GM19099 (cell line): ENCODE results near the gene MAP1A.

Experiments used
- POLR2A ChIP-seq: IDR thresholded peaks from 3 replicates; pipeline ENCODE4 v1.6.1; 2011; ENCODE audit warnings: low read depth; ENCODE audit not compliant: insufficient read length; ENCODE audit errors: extremely low read depth

MAP1A gene

GRCh38 chr15:43505738-43506137, 11.7 kb upstream of the MAP1A start:
- no peak for TF ChIP-seq POLR2A

DNA sequence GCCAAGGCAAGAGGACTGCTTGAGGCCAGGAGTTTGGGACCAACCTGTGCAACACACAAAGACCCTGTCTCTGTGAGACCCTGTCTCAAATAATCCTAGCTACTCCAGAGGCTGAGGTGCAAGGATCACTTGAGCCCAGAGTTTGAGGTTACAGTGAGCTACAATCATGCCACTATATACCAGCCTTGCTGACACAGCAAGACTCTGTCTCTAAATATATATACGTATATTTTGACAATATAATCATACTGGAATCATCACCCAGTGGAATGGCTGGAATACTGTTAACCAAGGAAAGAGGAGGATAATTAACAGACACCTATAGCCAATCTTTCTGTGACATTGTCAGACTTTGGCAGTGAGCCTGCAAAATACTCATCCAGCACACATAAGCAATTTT, 9.0 kb upstream of the MAP1A start:
- TF ChIP-seq POLR2A: no peak

GRCh38 chr15:43508991-43509659, 8.3 kb upstream of the MAP1A start:
- TF ChIP-seq POLR2A: no peak

GRCh38 chr15:43509660-43510199, 7.7 kb upstream of the MAP1A start:
- no peak for TF ChIP-seq POLR2A

DNA sequence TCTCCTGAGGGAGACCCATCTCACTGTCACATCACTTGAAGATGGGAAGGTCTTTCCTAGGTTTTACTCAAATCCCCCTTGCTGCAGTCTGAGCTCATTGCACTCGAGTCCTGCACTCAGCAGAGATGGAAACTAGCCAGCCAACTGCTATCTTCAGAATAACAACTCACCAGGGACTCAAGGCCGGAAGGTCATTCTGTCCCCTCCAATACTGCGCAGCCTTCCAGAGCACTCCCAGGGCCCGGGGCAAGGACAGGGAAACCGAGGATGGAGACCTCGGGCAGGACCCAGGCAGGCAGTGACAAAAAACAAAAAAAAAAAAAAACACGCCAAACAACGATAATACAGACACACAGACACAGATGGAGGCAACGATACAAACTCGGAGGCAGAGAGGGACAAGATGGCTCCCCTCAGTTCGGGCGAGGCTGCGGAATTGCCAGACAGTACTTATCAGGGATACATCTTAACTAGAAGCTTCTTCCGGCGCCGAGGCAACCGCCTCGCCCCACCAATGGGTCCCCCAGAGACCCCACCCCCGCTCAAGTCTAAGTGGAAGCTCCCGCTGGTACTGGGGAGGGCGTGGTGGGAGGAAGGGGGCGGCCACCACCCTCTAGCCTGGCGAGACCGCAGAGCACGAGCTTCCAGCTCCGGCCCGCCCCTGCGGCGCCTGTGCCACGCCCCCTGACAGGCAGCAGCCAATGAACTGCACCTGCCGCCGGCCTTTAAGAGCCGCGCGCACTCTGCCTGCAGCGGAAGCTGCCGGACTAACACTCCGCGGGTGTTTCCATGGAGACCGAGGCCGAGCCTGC, 7.0 kb upstream of the MAP1A start:
- peak; percentile 51 for TF ChIP-seq POLR2A

DNA sequence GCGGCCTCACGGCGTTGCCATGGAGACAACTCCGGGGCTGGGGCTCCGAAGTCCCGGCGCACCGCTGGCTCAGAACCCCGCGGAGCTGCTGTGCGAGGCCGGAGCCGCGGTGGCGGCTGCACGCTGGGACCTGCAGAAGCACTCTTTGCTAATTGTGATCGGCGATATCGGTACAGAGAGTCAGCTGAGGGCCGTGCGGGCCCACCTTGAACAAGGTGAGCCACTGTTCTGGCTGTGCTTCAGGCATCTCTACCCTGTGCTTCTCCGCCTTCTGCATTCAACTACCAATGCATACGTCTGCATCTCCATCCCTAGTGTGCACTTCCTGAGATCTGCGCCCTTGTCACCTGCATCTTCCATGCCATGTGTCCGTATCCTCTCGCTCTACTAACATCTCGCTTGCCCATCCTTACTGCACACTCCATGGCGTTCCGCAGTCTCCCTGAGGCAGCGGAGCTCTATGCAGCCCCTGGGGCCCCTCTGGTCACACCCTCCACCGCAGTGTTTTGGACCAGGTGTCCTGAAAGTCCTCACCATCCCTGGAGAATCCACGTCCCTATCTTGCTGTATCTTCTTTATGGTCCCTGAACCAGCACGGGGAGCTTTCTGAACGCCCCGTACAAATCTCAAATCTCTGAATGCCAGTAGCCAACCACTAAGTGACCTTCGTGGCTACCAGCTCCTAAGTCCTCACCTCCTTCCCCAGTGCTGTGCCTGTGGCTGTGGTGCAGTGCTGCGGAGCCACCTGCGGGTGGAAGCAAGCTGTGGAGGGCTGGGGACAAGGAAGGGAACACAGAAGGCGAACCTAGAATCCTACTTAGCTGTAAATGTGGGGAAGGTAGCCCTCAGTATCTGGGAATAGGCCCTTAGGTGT, 6.2 kb upstream of the MAP1A start:
- TF ChIP-seq POLR2A: no peak

GRCh38 chr15:43513550-43513949, 3.9 kb upstream of the MAP1A start:
- no peak for TF ChIP-seq POLR2A

DNA sequence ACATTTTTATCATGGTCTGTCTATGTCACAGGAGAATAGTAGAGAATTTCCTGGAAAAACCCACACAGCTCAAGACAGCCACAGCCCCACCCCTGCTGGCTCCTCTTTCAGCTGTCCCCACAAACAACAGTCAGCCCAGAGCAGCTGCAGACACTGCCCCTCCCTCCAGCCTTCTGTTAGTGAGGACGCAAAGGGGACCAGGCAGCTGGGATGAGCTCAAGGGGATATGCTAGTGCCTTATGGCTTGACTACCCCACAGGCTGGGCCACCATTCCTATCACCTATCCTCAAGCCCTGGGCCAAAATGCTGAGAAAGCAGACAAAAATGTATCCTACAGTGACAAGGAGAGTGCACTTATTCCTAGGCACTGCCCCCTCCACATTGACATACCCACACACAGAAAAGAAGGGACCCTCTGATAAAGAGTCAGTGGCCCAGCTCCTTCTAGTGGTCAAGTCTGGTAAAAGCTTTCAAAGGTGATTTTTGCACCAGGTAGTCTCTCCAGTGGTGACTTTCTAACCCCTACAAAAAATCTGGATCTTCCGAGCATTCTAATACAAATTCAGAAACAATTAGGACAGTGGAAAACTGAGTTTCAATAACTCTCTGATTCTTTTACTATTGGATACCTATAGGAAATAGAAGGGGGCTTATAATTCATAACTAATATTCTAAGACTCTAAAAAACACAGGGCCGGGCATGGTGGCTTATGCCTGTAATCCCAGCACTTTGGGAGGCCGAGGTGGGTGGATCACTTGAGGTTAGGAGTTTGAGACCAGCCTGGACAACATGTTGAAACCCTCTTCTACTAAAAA, 3.0 kb upstream of the MAP1A start:
- TF ChIP-seq POLR2A: no peak

DNA sequence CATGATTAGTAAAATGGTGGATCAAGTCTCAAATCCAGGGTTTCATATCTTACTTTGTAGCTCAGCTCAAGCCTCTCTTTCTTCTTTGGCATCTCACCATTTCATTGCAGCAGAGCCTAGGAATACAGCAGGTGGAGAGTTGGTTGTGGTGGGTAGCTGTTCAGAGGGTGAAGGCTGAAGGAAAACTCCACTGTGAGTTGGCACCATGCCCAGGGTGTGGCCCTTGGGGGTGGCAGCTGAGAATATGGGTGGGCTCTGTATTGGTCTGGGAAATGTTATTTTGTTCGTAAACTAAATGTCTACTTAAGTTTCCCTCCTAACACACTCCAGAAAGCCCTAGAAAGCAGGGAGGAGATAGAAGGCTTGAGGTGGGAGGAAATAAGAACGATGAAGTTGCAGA, 1.7 kb upstream of the MAP1A start:
- TF ChIP-seq POLR2A: no peak

- no peak for TF ChIP-seq POLR2A
These were observed 1.2 kb upstream of the MAP1A start for GRCh38 chr15:43516185-43516584.

- no peak for TF ChIP-seq POLR2A
These were observed 531 bp upstream of the MAP1A start for GRCh38 chr15:43516801-43517353.

DNA sequence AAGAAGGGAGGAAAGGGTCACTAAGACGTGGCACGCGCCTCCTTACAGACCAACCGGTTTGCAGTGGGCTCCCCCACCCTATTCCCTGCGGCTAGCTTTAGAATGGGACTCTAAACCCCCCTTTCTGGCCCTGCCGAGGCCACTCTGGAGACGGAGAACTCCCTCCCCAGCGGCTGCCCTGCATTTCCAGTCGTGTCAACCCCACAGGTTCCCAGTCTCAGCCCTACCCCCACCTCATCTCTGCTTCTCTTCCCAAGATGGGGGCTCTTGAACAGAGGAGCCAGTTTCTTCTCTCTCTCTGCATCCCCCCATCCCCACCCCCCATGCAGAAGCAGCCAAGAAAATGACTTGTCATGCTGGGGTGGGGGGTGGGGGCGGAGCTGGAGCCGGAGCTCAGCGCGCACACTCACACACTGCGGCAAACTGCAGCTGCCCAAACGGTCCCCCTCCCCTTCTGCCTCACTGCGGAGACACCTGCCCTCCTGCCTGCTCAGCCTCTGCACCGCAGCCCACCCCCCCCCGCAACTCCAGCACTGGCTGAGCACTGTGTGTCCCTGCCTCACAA, 871 bp downstream of the MAP1A start:
- TF ChIP-seq POLR2A: no peak

DNA sequence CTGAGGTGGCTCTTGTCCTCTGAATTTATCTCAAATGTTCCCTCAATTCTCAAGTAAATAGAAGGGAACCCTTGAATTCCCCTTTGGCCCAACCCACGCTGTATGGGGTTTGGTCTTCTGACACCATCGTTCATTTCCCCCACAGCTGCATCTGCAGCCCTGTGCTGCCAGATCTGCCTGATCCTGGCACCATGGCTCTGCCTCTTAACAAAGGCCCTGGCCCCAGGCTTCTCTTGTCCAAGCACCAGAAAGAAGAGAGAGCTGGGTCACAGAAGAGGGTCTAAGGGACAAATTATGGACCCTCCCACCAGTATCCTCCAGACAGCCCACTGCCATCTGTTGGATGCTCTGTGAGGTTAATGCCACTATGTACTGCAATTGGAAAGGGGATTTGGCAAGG, 1.8 kb downstream of the MAP1A start:
- TF ChIP-seq POLR2A: no peak

DNA sequence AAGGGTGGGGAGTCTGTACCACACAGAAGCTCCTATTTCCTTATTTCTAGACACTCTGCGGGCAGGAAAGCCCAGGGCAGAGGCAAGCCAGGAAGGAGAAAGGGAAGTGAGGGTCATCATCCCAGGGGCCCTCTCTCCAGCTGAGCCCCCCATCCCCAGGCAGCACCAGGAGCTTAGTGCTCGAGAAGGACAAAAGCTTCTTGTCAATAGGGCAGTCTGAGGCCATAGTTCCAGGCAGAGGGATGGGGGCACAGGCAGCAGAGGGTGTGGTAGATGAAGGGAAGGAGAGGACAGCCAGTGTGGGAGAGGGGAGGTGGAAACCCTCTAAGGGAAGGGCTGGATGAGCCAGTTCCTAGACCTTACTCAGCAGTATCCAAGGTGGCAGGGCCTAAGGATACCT, 2.7 kb downstream of the MAP1A start:
- no peak for TF ChIP-seq POLR2A
